Stimulated activated CD8-positive, alpha-beta memory T cell treated with anti-CD3 and anti-CD28 coated beads, Interleukin-12 subunit alpha, Interleukin-12 subunit beta, amount 100 ng/mL, for 1 hour (primary cell): ENCODE results near the gene DDX6.
A peak's percentile ranks its signal among the peaks of the same experiment; 100 is the strongest.
"Not testable (repeated sequence)": the region's sequence is repeated elsewhere in the genome, so short reads cannot be mapped to it uniquely, and the experiment has no call there.

ENCODE experiments used
- DNase-seq: peaks from one replicate; pipeline ENCODE4 v3.0.0-alpha.2; 2020; ENCODE audit warnings: low read depth

Gene DDX6, protein sequence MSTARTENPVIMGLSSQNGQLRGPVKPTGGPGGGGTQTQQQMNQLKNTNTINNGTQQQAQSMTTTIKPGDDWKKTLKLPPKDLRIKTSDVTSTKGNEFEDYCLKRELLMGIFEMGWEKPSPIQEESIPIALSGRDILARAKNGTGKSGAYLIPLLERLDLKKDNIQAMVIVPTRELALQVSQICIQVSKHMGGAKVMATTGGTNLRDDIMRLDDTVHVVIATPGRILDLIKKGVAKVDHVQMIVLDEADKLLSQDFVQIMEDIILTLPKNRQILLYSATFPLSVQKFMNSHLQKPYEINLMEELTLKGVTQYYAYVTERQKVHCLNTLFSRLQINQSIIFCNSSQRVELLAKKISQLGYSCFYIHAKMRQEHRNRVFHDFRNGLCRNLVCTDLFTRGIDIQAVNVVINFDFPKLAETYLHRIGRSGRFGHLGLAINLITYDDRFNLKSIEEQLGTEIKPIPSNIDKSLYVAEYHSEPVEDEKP

DNA sequence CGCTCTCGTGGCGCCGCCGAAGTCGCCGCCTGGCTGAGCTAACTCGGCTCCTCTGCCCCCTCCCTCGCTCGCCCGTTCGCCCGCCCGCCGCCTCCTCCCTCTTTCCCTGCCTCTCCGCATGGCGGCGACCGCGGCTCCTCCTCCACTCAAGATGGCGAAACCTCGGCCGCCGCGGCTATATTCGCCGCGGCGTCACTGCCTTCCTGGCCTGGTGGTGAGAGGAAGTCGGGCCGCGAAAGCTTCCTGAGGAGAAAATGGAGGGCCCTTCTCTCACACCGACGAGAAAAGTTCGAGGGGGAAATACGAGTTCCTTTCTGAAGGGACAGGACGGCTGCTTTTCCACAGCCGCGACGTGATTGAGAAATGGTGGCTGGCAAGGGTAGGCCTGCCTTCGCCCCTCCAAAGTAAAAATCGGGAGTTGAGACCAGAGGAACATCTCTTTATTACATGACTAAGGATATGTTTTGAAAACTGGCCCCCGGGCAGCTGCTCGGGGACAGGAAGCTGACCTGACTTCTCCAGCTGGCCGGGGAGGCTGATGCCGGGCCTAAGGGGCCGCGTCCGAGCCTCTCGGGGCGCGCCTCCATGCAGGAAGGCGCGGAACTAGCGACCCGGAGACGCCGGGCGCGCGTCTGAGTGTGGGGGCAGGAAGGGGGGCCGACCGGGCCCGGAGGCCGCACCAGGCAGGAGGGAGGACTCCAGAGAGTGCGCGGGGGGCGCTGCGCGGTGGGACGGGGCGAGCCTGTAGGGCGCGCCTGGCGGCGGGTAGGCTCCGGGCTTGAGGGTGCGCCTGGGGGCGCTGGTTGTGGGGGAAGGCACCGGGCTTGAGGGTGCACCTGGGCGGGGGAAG, at the start of gene DDX6:
Gene DDX6, minus strand, starts transcription at position 54 of the 850 bp plus-strand sequence. CDS start 4,913 bp downstream, outside the sequence.
- peak; percentile 84 for DNase-seq

DNA sequence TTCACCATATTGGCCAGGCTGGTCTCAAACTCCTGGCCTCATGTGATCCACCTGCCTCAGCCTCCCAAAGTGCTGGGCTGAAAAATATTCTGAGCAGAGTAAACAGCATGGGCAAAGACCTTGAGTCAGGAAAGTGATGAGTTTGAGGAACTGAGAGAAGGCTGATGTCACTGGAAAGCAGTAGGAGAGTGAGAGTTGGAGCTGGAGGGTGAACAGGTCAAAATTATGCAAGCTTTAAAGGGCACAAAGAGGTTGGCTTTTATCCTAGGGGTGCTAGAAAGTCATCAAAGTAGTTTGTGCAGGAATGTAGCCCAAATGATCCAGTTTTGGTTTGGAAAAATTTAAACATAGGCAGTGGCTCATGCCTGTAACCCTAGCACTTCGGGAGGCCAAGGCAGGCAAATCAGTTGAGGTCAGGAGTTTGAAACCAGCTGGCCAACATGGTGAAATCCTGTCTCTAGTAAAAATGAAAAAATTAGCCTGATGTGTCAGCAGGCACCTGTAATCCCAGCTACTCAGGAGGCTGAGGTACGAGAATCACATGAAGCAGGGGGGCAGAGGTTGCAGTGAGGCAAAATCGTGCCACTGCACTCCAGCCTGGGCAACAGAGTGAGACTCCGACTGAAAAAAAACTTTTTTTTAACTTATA, 48.1 kb upstream of the DDX6 start:
- DNase-seq, result no peak

DNA sequence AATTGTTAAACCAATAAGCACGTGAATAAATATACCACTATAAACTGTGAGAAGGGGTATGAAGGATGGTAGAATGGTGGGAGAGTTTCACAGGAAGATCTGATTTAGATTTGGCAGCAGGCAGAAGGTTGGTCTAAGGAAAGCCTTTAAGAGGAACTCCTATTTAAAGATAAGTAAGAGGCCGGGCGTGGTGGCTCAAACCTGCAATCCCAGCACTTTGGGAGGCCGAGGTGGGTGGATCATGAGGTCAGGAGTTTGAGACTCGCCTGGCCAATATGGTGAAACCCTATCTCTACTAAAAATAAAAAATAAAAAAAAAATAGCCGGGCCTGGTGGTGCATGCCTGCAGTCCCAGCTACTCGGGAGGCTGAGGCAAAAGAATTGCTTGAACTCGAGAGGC, 46.9 kb upstream of the DDX6 start:
- no peak for DNase-seq

DNA sequence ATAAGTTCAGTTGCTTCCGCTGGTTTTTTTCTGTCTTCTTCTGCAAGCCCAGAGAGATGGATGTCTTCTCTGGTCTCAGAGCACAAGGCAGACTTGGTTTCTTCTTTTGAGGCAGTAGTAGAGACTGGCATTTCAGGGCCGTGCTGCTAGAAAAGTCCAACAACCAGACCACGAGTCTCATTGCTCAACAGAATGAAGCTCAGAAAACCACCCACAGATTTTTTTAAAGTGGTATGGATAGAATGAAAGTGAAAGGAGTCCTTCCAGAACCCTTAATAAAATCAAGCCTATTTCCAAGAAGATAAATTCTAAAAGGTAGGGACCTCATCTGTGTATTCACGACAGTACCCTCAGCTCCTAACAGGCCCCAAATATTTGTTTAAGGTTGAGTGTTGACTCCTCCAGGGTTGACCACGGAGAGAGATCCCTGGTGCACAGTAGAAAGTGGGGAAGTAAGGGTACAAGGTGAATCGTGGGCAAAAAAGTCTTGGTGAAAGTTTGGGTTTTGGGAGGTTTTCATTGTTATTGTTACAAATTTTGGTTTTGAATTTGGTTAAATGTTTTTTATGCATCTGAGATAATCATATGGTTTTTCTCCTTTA, 43.6 kb upstream of the DDX6 start:
- DNase-seq, result no peak

DNA sequence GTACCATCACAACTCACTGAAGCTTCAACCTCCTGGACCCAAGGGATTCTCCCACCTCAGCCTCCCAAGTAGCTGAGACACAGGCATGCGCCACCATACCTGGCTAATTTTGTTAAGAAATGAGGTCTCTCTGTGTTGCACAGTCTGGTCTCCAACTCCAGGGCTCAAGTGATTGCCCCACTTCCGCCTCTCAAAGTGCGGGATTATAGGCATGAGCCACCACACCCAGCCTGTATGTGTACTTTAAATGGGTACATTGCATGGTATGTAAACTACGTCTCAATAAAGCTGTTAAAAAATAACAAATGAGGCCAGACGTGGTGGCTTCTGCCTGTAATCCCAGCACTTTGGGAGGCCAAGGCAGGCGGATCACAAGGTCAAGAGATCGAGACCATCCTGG, 36.2 kb upstream of the DDX6 start:
- no peak for DNase-seq

DNA sequence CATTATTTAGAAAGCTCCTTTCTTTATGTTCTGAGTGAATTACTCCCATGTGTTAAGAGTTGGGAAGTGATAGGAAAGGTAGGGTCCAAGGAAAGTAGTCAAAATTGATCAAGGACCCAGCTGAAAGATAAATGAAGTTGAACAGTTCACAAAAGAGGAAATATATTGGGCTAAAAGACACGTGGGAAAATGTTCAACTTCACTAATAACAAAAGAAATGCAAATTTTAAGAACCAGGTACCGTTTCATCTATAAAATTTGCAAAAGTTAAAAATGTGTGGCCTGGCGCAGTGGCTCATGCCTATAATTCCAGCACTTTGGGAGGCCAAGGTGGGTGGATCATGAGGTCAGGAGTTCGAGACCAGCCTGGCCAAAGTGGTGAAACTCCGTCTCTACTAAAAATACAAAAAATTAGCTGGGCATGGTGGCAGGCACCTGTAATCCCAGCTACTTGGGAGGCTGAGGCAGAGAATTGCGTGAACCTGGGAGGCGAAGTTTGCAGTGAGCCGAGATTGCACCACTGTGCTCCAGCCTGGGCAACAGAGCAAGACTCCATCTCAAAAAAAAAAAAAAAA, 32.1 kb upstream of the DDX6 start:
- not testable (repeated sequence) for DNase-seq

DNA sequence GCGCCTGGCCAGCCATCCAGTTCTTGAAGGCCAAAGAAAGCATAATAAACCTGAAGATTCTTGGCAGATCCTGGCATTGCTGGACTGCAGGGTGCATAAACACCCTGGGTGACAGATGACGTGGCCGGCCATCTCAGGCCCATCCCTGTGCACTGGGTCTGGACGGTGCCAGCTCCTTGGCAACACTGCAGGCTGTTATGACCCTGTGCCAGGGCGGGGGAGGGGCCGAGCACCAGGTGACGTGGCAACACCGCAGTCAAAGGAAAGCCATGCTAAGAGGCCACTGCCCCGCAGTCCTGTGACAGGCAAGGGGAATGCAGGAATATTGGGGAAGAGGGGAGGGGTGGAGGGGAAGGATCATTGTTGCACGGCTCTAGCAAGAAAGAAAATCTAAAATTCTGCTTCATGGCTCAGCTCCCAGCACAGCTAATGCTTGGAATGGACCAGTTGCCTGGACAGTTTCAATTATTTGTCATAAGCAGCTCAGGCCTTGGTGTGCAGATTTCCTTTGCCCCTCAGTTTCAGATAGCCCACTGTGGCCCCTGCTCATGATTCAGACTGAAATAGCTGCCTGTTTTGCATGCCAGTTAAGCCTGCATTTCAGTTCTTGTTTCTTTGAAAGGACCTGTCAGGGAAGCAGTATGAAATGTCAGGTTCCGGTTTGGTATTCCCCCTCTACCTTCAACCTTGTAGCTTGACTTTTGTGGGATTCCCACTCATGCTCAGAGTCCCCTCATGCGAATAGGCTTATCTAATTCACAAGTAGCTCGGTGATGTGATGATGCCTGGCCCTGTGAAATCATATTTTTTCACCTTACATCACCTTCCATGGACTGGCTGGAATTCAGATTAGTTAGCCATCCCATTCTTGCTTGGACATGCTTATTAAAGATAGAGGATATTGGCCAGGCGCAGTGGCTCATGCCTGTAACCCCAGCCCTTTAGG, 29.7 kb upstream of the DDX6 start:
- no peak for DNase-seq

DNA sequence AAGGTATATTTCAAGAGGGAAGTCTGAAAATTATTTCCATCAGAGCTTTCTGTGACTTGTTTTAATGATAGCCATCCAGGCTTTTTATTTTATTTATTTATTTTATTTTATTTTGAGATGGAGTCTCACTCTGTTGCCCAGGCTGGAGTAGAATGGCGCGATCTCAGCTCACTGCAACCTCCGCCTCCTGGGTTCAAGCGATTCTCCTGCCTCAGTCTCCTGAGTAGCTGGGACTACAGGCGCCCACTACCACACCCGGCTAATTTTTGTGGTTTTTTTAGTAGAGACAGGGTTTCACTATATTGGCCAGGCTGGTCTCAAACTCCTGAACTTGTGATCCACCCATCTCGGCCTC, 29.0 kb upstream of the DDX6 start:
- not testable (repeated sequence) for DNase-seq

DNA sequence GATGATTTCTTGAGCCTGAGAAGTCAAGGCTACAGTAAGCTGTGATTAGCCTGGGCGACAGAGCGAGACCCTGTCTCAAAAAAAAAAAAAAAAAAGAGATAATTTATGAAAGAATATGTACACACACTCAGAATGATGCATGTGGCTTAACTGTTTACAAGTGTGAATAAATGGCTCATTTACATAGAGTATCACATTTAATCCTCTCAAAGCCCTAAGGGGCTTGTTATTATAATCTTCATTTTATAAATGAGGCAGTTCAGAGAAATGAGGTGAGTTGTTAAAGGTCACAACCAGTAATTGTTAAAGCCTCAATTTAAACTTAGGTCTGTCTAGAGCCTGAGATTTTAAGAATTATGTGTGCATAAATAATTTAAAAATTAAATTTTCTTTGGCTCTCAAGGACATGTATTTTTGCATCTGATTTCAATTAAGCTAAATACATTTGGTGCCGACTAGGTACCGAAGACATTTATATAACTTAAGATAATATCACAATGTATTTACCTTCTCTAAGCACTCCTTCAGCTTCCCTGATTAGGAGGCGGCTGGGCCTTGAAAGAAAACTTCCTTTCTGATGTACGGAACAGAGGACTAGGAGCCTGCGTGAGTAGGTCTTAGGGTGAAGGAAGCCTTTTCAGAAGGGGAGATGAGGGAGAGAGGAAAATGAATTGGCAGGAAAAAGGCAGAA, 28.5 kb upstream of the DDX6 start:
- no peak for DNase-seq

DNA sequence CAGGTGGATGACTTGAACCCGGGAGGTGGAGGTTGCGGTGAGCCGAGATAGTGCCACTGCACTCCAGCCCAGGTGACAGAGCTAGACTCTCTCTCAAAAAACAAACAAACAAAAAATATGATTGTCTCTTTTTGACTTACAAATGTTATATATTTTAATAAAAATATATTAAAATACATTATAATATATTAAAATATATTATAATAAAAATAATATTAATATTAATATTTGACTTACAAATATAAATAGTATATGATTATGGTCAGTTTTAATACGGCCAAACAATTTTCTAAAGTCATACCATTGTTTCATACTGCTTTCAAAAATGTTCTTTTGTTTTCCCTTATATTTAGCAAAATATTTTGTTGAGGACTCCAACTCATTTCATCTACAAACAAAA, 27.2 kb upstream of the DDX6 start:
- DNase-seq, result no peak

DNA sequence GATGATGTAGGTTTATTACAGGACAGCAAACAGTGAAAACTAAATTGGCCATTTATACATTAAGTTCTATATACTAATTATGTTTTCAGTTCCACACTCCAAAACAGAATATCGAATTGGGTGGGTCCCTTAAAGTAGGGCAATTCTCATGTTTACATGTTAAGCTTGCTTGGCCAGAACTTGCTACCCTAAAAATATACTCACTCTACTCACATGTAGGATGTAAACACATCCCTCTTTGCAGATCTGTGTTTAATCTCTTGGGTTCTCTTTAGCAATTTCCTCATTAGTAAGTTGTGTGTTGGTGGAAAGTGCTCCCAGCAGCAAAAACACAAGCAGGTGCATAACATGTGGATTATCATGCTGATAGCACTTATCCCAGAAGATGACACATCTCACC, 22.6 kb upstream of the DDX6 start:
- no peak for DNase-seq

DNA sequence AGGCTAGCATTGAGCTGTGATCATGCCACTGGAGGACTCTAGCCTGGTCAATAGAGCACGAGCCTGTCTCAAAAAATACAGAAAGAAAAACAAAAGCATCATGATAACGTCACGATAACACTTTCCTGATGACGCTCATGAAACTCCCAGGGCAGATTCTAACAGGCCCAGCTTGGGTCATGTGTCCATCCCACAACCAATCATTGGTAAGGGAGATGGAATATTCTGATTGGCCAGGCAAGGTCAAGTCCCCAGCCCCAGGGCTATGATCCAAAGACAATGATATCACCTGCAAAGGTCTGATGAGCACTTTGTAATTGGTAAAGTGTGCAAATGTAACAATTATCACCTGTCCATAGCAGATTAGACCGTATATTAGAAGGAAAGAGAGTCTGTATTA, 21.5 kb upstream of the DDX6 start:
- no peak for DNase-seq

DNA sequence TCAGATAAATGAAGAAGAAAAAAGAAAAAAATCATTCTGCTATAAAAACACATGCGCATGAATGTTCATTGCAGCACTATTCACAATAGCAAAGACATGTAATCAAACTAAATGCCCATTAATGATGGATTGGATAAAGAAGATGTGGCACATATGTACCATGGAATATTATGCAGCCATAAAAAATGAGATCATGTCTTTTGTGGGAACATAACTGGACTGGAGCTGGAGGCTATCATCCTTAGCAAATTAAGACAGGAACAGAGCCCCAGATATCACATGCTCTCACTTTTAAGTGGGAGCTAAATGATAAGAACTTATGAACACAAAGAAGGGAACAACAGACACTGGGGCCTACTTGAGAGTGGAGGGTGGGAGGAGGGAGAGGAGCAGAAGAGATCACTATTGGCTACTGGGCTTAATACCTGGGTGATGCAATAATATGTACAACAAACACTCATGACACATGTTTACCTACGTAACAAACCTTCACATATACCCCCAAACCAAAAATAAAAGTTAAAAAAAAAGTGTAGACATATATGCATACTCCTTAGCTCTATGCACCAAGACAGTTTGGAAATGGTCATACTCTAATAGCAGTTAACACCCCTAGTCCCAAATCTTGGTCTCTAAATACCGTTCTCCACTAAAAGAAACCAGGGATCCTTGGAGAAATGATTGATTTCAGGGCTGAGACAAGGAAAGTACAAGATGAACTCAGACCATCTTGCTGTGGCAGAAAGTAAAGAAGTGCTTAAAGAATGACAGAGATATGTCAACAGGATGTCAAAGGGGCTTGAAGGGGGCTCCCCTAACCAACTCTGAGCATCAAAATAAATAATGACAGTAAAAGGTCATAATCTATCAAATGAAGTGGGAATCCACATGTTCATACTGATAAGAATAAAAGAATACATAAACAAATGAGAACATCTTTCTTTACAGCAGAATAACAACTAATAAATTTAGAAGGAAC, 17.1 kb upstream of the DDX6 start:
- DNase-seq, result no peak

DNA sequence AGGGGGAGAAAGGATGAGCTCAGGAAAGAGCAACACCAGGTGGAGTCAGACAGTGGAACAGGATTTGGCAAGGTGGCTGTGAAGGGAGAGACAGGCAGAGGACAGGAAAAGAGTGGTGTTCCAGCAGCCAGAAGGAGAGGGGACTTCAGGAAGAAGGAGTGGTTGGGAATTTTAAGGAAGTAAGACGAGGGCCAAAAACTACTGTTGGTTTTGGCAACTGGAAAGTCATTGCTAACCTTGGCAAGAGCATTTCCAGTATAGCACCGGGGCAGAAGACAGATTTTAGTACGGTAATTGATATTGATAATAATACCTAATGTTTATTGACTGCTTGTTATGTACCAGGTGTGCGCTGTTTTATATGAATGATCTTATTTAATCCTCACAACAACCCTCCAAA, 15.4 kb upstream of the DDX6 start:
- no peak for DNase-seq

DNA sequence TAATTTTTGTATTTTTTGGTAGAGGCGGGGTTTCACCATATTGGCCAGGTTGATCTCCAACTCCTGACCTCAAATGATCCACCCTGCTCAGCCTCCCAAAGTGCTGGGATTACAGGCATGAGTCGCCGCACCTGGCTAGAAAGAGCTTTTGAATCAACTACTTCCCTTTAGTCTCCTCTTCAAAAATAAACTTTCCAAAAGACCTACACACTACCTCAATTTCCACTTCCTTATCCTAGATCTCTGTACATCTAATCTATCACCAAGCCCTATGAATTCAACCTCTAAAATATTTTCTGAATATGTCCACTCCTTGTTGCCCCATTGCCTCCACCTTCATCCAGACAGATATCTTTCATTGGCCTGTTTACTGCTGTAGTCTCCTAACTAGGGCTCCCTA, 13.1 kb upstream of the DDX6 start:
- no peak for DNase-seq

DNA sequence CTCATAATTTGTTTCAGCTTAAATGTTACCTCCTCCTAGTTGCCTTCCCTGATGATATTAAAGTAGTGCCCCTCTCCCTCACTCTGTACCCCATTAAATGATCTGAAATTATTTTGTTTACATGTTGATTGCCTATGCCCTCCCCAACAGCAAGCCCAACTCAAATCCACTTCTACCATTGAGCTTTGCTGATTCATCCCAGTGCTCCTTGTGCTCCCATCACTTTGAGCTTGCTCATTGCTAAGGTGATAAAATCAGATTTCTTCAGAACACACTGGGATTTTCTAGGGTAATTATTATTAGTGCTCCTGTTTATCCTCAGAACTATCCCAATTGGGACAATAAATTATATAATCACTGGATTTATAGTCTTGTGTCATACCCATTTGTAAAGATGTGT, 8.4 kb upstream of the DDX6 start:
- DNase-seq, result no peak

DNA sequence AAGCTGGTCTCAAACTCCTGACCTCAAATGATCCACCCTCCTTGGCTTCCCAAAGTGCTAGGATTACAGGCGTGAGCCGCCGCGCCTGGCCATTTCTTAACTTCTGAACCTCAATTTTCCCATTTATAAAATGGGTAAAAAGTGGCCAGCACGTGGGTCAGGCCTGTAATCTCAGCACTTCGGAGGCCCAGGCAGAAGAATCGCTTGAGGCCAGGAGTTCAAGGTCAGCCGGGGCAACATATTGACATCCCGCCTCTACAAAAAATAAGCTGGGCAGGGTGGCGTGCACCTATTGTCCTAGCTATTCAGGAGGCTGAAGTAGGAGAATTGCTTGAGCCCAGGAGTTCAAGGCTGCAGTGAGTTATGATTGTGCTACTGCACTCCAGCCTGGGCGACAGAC, 6.5 kb upstream of the DDX6 start:
- no peak for DNase-seq

DNA sequence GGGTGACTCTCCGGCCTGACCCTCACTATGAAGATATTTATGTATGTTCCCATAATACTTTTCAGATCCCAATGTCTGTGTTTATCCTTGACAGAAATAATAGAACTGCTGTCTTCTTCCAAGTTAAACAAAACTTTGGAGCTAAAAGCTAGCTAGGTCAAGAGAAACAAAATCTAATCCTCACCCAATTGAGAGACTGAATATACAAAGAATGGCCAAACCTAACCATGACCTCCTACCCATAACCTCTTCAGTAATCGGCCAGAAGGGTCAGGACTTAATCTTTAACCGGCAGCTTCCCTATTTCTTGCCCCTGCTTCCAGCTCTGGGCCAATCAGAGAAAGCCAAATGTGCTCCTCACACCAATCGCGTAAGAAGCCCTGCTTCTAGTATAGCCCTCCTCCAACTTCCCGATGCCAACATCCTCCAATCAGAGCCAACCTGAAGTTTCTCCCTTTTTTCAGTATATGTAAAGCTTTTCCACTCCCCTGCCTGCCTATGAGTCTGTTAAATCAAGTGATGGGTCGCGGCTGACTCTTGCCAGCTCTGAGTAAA, 1.7 kb upstream of the DDX6 start:
- peak; percentile 43 for DNase-seq
